Measurements from ENCODE around the gene SULT2B1.
A peak's percentile ranks its signal among the peaks of the same experiment; 100 is the strongest.

SULT2B1 gene

GRCh38 chr19:48636859-48637448, 85.0 kb downstream of the SULT2B1 start, which contains the start of gene DBP:
Gene DBP (minus strand): TSS chr19:48637379. CDS start chr19:48636994, 385 bp downstream.
- peak; percentile 89 for DNase-seq

GRCh38 chr19:48637449-48637947, 85.5 kb downstream of the SULT2B1 start:
- DNase-seq, result peak; percentile 100

- peak; percentile 98 for DNase-seq
These were observed 86.2 kb downstream of the SULT2B1 start for GRCh38 chr19:48637948-48638830.

GRCh38 chr19:48638831-48639381, 86.9 kb downstream of the SULT2B1 start:
- DNase-seq, result peak; percentile 57

- DNase-seq, result no peak
These were observed 87.8 kb downstream of the SULT2B1 start for GRCh38 chr19:48639483-48640375.

GRCh38 chr19:48641850-48642249, 89.9 kb downstream of the SULT2B1 start:
- no peak for DNase-seq

- no peak for DNase-seq
These were observed 90.9 kb downstream of the SULT2B1 start for GRCh38 chr19:48642862-48643261.

GRCh38 chr19:48644355-48644754, 92.4 kb downstream of the SULT2B1 start:
- no peak for DNase-seq

- DNase-seq, result peak; percentile 88
These were observed 93.1 kb downstream of the SULT2B1 start for GRCh38 chr19:48644839-48645619.

GRCh38 chr19:48645620-48646000, 93.6 kb downstream of the SULT2B1 start:
- no peak for DNase-seq

GRCh38 chr19:48646001-48646721, 94.2 kb downstream of the SULT2B1 start, which contains the start of gene CA11:
Gene CA11 (minus strand): TSS chr19:48646187. CDS start chr19:48645632, 555 bp downstream.
- DNase-seq, result peak; percentile 95

GRCh38 chr19:48646722-48647216, 94.8 kb downstream of the SULT2B1 start:
- no peak for DNase-seq

- no peak for DNase-seq
These were observed 96.2 kb downstream of the SULT2B1 start for GRCh38 chr19:48648134-48648533.
